Liver (tissue), 9 donors: Measurements from ENCODE around the gene PRDX2. TPM values are rescaled to one million over a fixed set of nuclear protein-coding genes. Genes with fewer than 3 reads are reported as not detected.

ENCODE experiments used
- DNase-seq: peaks from one replicate; pipeline ENCODE4 v3.0.0-alpha.2; 2017; ENCODE audit warnings: low spot score
- H3K27ac ChIP-seq, 2 donors: one replicate each; pipeline ENCODE4 v1.7.0; 2013; ENCODE audit warnings: inconsistent platforms in 2 of 2, low read length in 2 of 2, control low read depth in 1 of 2, low read depth in 1 of 2, mild to moderate bottlenecking in 1 of 2
- H3K27me3 ChIP-seq, 4 donors: one replicate each; pipeline versions ENCODE4 v1.6.1 to v1.7.0; 2013; ENCODE audit warnings: low read length in 3 of 4, inconsistent platforms in 1 of 4, mild to moderate bottlenecking in 1 of 4, moderate library complexity in 1 of 4; ENCODE audit not compliant: control insufficient read depth in 4 of 4, insufficient read depth in 4 of 4
- H3K36me3 ChIP-seq, 4 donors: one replicate each; pipeline versions ENCODE4 v1.6.1 to v1.7.0; 2013; ENCODE audit warnings: low read length in 3 of 4, mild to moderate bottlenecking in 3 of 4, low read depth in 1 of 4, moderate library complexity in 1 of 4; ENCODE audit not compliant: control insufficient read depth in 4 of 4, insufficient read depth in 3 of 4
- H3K4me1 ChIP-seq, 4 donors: one replicate each; pipeline versions ENCODE4 v1.6.1 to v1.7.0; 2013; ENCODE audit warnings: low read length in 3 of 4, mild to moderate bottlenecking in 3 of 4, moderate library complexity in 1 of 4; ENCODE audit not compliant: control insufficient read depth in 4 of 4, insufficient read depth in 4 of 4
- H3K4me3 ChIP-seq, 3 donors: one replicate each; pipeline versions ENCODE4 v1.6.1 to v1.7.0; 2013; ENCODE audit warnings: low read length in 3 of 3, control low read depth in 1 of 3, low read depth in 1 of 3, mild to moderate bottlenecking in 1 of 3
- H3K9ac ChIP-seq, 2 donors: one replicate each; pipeline ENCODE4 v1.7.0; 2013; ENCODE audit warnings: low read length in 2 of 2, mild to moderate bottlenecking in 2 of 2, moderate library complexity in 2 of 2, control low read depth in 1 of 2, low read depth in 1 of 2
- H3K9me3 ChIP-seq, 4 donors: one replicate each; pipeline versions ENCODE4 v1.6.1 to v1.7.0; 2013; ENCODE audit warnings: low read length in 3 of 4; ENCODE audit not compliant: control insufficient read depth in 4 of 4
- ATF3 ChIP-seq: IDR thresholded peaks from 2 replicates; pipeline ENCODE4 v1.6.1; 2016; ENCODE audit warnings: antibody characterized with exemption
- CTCF ChIP-seq: fragments of 150-350 bp; IDR thresholded peaks from 2 replicates; pipeline ENCODE4 v1.5.1; 2017; ENCODE audit warnings: improper control_type of control experiment, low read depth, low read length; ENCODE audit not compliant: missing input control
- EGR1 ChIP-seq, 2 donors: IDR thresholded peaks; 2 replicates each; pipeline ENCODE4 v1.6.1; 2016 to 2018; ENCODE audit warnings: antibody characterized with exemption in 2 of 2, low read depth in 2 of 2
- FOXA1 ChIP-seq: IDR thresholded peaks from 2 replicates; pipeline ENCODE4 v1.6.1; 2016; ENCODE audit warnings: antibody characterized with exemption
- FOXA2 ChIP-seq: IDR thresholded peaks from 2 replicates; pipeline ENCODE4 v1.6.1; 2016; ENCODE audit warnings: antibody characterized with exemption
- GABPA ChIP-seq, 2 donors: IDR thresholded peaks in 1 of 2; conservative IDR thresholded peaks in 1 of 2; 2 replicates each; pipeline ENCODE4 v1.6.1; 2016; ENCODE audit warnings: antibody characterized with exemption in 2 of 2, mild to moderate bottlenecking in 1 of 2, moderate library complexity in 1 of 2
- HNF4A ChIP-seq, 2 donors: conservative IDR thresholded peaks; 2 replicates each; pipeline ENCODE4 v1.6.1; 2016; ENCODE audit warnings: antibody characterized with exemption in 2 of 2, mild to moderate bottlenecking in 2 of 2
- HNF4G ChIP-seq: IDR thresholded peaks from 2 replicates; pipeline ENCODE4 v1.6.1; 2016; ENCODE audit warnings: antibody characterized with exemption
- JUND ChIP-seq, 2 donors: IDR thresholded peaks; 2 replicates each; pipeline ENCODE4 v1.6.1; 2016; ENCODE audit warnings: antibody characterized with exemption in 2 of 2
- MAX ChIP-seq: IDR thresholded peaks from 2 replicates; pipeline ENCODE4 v1.6.1; 2016; ENCODE audit warnings: antibody characterized with exemption
- NR2F2 ChIP-seq: IDR thresholded peaks from 2 replicates; pipeline ENCODE4 v1.6.1; 2016; ENCODE audit warnings: antibody characterized with exemption
- RAD21 ChIP-seq, 2 donors: IDR thresholded peaks; 2 replicates each; pipeline ENCODE4 v1.6.1; 2016; ENCODE audit warnings: antibody characterized with exemption in 2 of 2, mild to moderate bottlenecking in 2 of 2
- REST ChIP-seq: IDR thresholded peaks from 2 replicates; pipeline ENCODE4 v1.6.1; 2016; ENCODE audit warnings: antibody characterized with exemption, mild to moderate bottlenecking
- RXRA ChIP-seq, 2 donors: IDR thresholded peaks; 2 replicates each; pipeline ENCODE4 v1.6.1; 2017 to 2018; ENCODE audit warnings: antibody characterized with exemption in 2 of 2, mild to moderate bottlenecking in 1 of 2
- SP1 ChIP-seq: IDR thresholded peaks from 2 replicates; pipeline ENCODE4 v1.6.1; 2018; ENCODE audit warnings: antibody characterized with exemption, mild to moderate bottlenecking
- TAF1 ChIP-seq: conservative IDR thresholded peaks from 2 replicates; pipeline ENCODE4 v1.6.1; 2016; ENCODE audit warnings: antibody characterized with exemption, mild to moderate bottlenecking
- YY1 ChIP-seq: IDR thresholded peaks from 2 replicates; pipeline ENCODE4 v1.6.1; 2016; ENCODE audit warnings: antibody characterized with exemption, mild to moderate bottlenecking
- ZBTB33 ChIP-seq: IDR thresholded peaks from 2 replicates; pipeline ENCODE4 v1.6.1; 2016; ENCODE audit warnings: antibody characterized with exemption
- WGBS: extraction: QIAGEN DNeasy Blood & Tissue Kit; methylation state at CpG from one replicate; pipeline ENCODE4 v1.1.7; 2013; 5-methylcytosine and 5-hydroxymethylcytosine counted together
- polyA plus RNA-seq, 2 donors: library from polyadenylated mRNA; stranded (reverse) in 1 of 2; unstranded in 1 of 2; fragments of 200-250 nt in 1 of 2; fragments of >200 nt in 1 of 2; fragmentation: Nextera tagmentation in 1 of 2; extraction: Ambion mirVana in 1 of 2; gene quantifications; one replicate each; pipeline versions ENCODE4 v1.2.1 to v1.2.3, GENCODE V29; 2013 to 2015
- total RNA-seq, 2 donors: library from RNA; depleted of rRNA; stranded (reverse); fragments of >200 nt; gene quantifications; one replicate each; pipeline ENCODE4 v1.2.3, GENCODE V29; 2014
- donor health status: healthy.
- donor health status: healthy.
- donor health status: healthy.
- donor health status: healthy.
- donor health status: healthy.

The PRDX2 gene
- total and polyA plus RNA-seq, 4 donors, result 222 to 1,737 (median 283) TPM

GRCh38 chr19:12838182-12838885 lies 36.7 kb upstream of the PRDX2 start, which contains the start of gene MAST1:
Gene MAST1 (plus strand): TSS chr19:12838515. CDS start chr19:12838573, 58 bp downstream.
- H3K27me3 ChIP-seq, result peaks cover 0 to 25% (median 14%) of the 10 kb centered on the region in 4 donors
- H3K9me3 ChIP-seq, result no peaks in the 10 kb centered on the region
- H3K27ac ChIP-seq, result no peak within 1 kb of the TSS
- H3K4me3 ChIP-seq, result peak within 1 kb of the TSS in 1 of 3 donors; percentile 22
- H3K9ac ChIP-seq, result no peak within 1 kb of the TSS
- 1% methylated on average over 69 of the region's 69 CpGs for WGBS
- no peaks in the 10 kb centered on the region for H3K36me3 ChIP-seq
- DNase-seq, result peak; percentile 72
- peaks cover 0 to 11% (median 3%) of the 10 kb centered on the region in 4 donors for H3K4me1 ChIP-seq
- TF ChIP-seq CTCF, result peak; percentile 38
- no peak for TF ChIP-seq GABPA (IDR thresholded peaks at IDR 0.05 in 1 of 2, conservative IDR thresholded peaks at IDR 0.05 in 1 of 2)

GRCh38 chr19:12837225-12837624 lies 35.6 kb upstream of the PRDX2 start:
- no peaks in the 10 kb centered on the region for H3K36me3 ChIP-seq

More at GRCh38 chr19:12837225-12837624, 35.6 kb upstream of the PRDX2 start:
- H3K27ac ChIP-seq, result no peak overlapping the region
- H3K4me3 ChIP-seq, result no peak overlapping the region
- peaks cover 0 to 28% (median 16%) of the 10 kb centered on the region in 4 donors for H3K27me3 ChIP-seq
- TF ChIP-seq FOXA1, result no peak
- TF ChIP-seq ATF3, result no peak
- TF ChIP-seq JUND (IDR thresholded peaks at IDR 0.05), result no peak
- no peak for TF ChIP-seq YY1
- TF ChIP-seq HNF4A (conservative IDR thresholded peaks at IDR 0.05), result no peak
- TF ChIP-seq NR2F2, result no peak
- no peak for TF ChIP-seq EGR1 (IDR thresholded peaks at IDR 0.05; ENCODE audit: low read depth in 2 of 2)
- TF ChIP-seq SP1, result no peak
- TF ChIP-seq MAX, result no peak
- TF ChIP-seq RAD21 (IDR thresholded peaks at IDR 0.05), result no peak
- TF ChIP-seq HNF4G, result no peak
- TF ChIP-seq ZBTB33, result no peak
- no peak for TF ChIP-seq GABPA (IDR thresholded peaks at IDR 0.05 in 1 of 2, conservative IDR thresholded peaks at IDR 0.05 in 1 of 2)
- no peak for TF ChIP-seq TAF1
- TF ChIP-seq FOXA2, result no peak
- TF ChIP-seq CTCF, result no peak
- TF ChIP-seq RXRA (IDR thresholded peaks at IDR 0.05), result no peak
- no peak for TF ChIP-seq REST
- H3K9me3 ChIP-seq, result no peaks in the 10 kb centered on the region
- WGBS, result 70% methylated on average over 4 of the region's 4 CpGs
- H3K9ac ChIP-seq, result no peak overlapping the region
- peaks cover 0 to 15% (median 6%) of the 10 kb centered on the region in 4 donors for H3K4me1 ChIP-seq
- DNase-seq, result no peak
